Kidney epithelial cell (primary cell): ENCODE results near the gene SMYD5. TPM values are rescaled to one million over a fixed set of nuclear protein-coding genes. Genes with fewer than 3 reads are reported as not detected.

Source experiments
- DNase-seq: peaks from one replicate; pipeline ENCODE4 v3.0.0-alpha.2; 2010; ENCODE audit warnings: low read depth
- H3K27me3 ChIP-seq: 2 replicates; pipeline ENCODE4 v1.6.0; 2011; ENCODE audit warnings: low read length; ENCODE audit not compliant: control insufficient read depth, insufficient read depth
- H3K36me3 ChIP-seq: 2 replicates; pipeline ENCODE4 v1.5.1; 2011; ENCODE audit warnings: low read length; ENCODE audit not compliant: control insufficient read depth, insufficient read depth
- H3K4me3 ChIP-seq: 2 replicates; pipeline ENCODE4 v1.5.1; 2011; ENCODE audit warnings: low read depth, mild to moderate bottlenecking, control low read depth, low read length
- total RNA-seq: library from RNA; depleted of rRNA; stranded (reverse); fragments of >200 nt; gene quantifications from 2 replicates; pipeline ENCODE4 v1.2.3, GENCODE V29; 2015
- TF ChIP-seq, protein P1 (sequence below): IDR thresholded peaks from 2 replicates; pipeline ENCODE4 v1.5.1; 2011; ENCODE audit warnings: mild to moderate bottlenecking, moderate library complexity, low read length, control low read depth, inconsistent platforms; ENCODE audit not compliant: insufficient read depth, poor library complexity, severe bottlenecking

Gene SMYD5
- total RNA-seq, 1 donor from 2014 or later, result 30.2 TPM

DNA sequence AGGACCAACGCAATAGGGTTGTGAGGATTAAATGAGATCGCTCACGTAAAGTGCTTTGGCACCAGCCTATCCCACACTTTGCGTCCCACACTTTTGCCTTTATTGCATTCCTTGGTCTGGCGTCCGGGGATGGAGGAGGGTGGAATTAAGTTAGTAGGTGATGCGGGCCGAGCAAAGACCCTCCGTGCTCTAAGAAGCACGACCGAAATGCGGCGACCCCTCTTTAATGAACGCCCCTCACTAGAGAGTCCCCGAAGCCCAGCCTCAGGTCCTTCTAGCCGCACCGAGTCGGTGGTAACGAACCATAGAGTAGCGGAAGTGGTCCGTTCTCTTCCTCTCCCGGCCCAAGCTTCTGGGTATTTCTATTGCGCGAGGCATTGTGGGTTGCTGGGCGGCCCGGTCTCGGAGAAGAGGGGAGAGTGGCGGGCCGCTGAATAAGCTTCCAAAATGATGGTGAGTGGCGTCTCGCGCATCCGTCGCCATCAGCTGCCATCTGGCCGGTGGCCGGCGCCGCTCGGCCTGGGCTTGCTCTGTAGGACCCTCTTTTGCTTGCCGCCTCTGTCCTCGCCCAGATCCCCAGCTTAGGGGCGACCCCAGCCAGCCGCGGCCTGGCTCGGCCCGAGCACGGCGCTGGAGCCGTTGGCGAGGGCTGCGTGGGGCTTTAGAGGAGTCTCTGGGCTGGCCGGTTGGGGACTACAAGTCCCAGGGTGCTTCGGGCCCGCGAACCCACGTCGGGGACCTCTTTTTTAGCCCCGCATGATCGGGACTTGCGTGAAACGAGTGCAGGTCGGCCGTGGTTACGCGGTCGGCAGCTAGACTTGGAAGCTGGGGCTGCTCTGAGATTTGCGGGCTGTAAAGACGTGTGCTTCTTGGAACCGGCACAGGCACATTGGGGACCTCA is 20.1 kb downstream of the SMYD5 start, which contains the start of gene CCT7:
Gene CCT7 (plus strand): TSS at position 377 of the 901 bp plus-strand sequence. CDS start 71 bp downstream, at position 448.
- Histone ChIP-seq H3K27me3 (no peaks in the 10 kb centered on the region), H3K36me3 (no peaks in the 10 kb centered on the region), H3K4me3 (peak within 1 kb of the TSS; percentile 94)
- peak; percentile 63 for DNase-seq
- TF ChIP-seq, protein P1, sequence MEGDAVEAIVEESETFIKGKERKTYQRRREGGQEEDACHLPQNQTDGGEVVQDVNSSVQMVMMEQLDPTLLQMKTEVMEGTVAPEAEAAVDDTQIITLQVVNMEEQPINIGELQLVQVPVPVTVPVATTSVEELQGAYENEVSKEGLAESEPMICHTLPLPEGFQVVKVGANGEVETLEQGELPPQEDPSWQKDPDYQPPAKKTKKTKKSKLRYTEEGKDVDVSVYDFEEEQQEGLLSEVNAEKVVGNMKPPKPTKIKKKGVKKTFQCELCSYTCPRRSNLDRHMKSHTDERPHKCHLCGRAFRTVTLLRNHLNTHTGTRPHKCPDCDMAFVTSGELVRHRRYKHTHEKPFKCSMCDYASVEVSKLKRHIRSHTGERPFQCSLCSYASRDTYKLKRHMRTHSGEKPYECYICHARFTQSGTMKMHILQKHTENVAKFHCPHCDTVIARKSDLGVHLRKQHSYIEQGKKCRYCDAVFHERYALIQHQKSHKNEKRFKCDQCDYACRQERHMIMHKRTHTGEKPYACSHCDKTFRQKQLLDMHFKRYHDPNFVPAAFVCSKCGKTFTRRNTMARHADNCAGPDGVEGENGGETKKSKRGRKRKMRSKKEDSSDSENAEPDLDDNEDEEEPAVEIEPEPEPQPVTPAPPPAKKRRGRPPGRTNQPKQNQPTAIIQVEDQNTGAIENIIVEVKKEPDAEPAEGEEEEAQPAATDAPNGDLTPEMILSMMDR, result no peak

DNA sequence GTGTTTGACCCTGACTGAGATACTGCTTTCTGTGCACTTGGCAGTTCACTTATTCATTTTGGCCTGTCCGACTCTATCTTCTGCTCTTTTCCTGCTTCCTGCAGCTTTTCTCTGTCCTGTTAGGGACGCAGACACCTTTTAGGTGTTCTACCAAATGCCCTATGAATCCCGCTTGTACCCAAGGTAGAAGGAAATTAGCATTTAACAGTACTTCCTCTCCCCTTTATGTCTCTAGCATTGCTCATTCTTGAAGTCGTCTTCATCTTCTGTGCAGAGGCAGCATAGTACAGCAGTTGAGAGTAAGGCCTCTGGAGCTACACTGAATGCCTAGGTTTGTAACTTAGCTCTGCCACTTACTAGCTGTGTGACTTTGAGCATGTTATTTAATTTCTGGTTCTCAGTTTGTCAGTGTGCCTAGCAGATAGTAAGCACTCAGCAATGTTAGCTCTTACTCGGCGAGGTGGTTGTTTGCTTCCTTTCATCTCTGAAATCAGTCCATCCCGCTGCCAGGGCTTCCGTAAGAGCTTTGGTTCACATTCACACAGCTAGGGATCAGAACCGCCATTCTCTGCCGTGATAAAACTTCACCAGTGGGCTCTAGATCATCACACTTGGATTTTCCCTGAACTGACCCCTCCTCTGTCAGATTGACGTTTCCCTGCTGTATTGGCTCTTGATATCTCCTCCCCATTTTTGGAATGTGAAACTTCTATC is 21.4 kb downstream of the SMYD5 start:
- no peak for DNase-seq
- H3K27me3 ChIP-seq, result no peaks in the 10 kb centered on the region
- H3K36me3 ChIP-seq, result no peaks in the 10 kb centered on the region
- TF ChIP-seq, protein P1, result no peak
- peak overlapping the region; percentile 94 for H3K4me3 ChIP-seq

- Histone ChIP-seq H3K27me3 (no peaks in the 10 kb centered on the region), H3K36me3 (no peaks in the 10 kb centered on the region), H3K4me3 (no peak overlapping the region)
- DNase-seq, result no peak
- TF ChIP-seq, protein P1, result no peak
These were observed 23.1 kb downstream of the SMYD5 start for GRCh38 chr2:73237168-73237567.

GRCh38 chr2:73238149-73238548 is 24.1 kb downstream of the SMYD5 start:
- no peak for DNase-seq
- TF ChIP-seq, protein P1, result no peak
- Histone ChIP-seq H3K36me3 (no peaks in the 10 kb centered on the region), H3K27me3 (no peaks in the 10 kb centered on the region), H3K4me3 (no peak overlapping the region)

- no peaks in the 10 kb centered on the region for H3K27me3 ChIP-seq
- DNase-seq, result no peak
- TF ChIP-seq, protein P1, result no peak
- no peak overlapping the region for H3K4me3 ChIP-seq
- no peaks in the 10 kb centered on the region for H3K36me3 ChIP-seq
These were observed 24.9 kb downstream of the SMYD5 start for GRCh38 chr2:73238976-73239375.
